ENCODE data around the gene ZXDC.
A peak's percentile ranks its signal among the peaks of the same experiment; 100 is the strongest.

Gene ZXDC

GRCh38 chr3:126390201-126390600 lies 85.5 kb downstream of the ZXDC start:
- no peak overlapping the region for H3K4me3 ChIP-seq (ENCODE audit: low read depth, low read length)
- TF ChIP-seq CTCF (IDR thresholded peaks at IDR 0.05; ENCODE audit: low read depth, low read length) = no peak

DNA sequence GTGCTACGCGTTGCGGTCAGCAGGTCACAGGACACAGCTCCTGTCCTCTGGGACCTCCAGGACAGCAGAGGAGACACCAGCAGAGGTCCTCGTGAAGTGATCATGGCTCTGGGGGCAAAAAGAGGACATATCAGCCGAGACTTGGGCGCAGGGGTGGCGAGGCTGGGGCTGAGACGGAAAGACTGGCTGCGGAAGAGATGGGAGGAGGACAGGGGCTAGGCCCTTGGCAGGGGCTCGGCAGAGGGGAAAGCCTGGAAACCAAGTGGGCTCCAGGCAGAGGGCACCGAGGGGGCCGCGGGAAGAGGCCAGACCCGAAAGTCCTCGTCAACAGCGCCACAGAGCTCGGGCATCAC lies 85.9 kb downstream of the ZXDC start:
- no peak overlapping the region for H3K4me3 ChIP-seq (ENCODE audit: low read depth, low read length)
- TF ChIP-seq CTCF (IDR thresholded peaks at IDR 0.05; ENCODE audit: low read depth, low read length) = no peak

GRCh38 chr3:126389112-126389793 lies 86.4 kb downstream of the ZXDC start:
- peak overlapping the region; percentile 33 for H3K4me3 ChIP-seq (ENCODE audit: low read depth, low read length)
- peak; percentile 94 for TF ChIP-seq CTCF (IDR thresholded peaks at IDR 0.05; ENCODE audit: low read depth, low read length)

Measured in WI38 (cell line).